H1 (cell line): ENCODE results near the gene AVPR2. TPM values are rescaled to one million over a fixed set of nuclear protein-coding genes. Genes with fewer than 3 reads are reported as not detected.

Source experiments
- CTCF ChIA-PET: fragments of 300-600 bp; sonication (Branson Sonifier 250); formaldehyde crosslinking; loops from one replicate; lab custom pipeline; 2021; ENCODE audit not compliant: partially characterized antibody; lab: Charles Lee
- POLR2A ChIA-PET: fragments of 300-600 bp; sonication (Branson Sonifier 250); formaldehyde crosslinking; loops from one replicate; lab custom pipeline; 2021; ENCODE audit warnings: inconsistent platforms; ENCODE audit not compliant: partially characterized antibody; lab: Charles Lee
- DNase-seq, 2 experiments: peaks; one replicate each; pipeline versions ENCODE4 v3.0.0 to v3.0.0-alpha.2; 2010 to 2022; ENCODE audit warnings: low spot score in 2 of 2, low read depth in 1 of 2, mixed read lengths in 1 of 2
- FAIRE-seq: peaks from 2 replicates; lab custom pipeline; 2011; peaks lifted over from hg19 to GRCh38; lab: Jason Lieb, UNC
- H2AFZ ChIP-seq: 2 replicates; pipeline ENCODE4 v1.8.1; 2012; ENCODE audit warnings: low read length, inconsistent platforms
- H2AK5ac ChIP-seq: 2 replicates; pipeline ENCODE4 v1.6.1; 2013; ENCODE audit warnings: low read depth, low read length
- H2BK120ac ChIP-seq: replicated peaks from 2 replicates; pipeline ENCODE3; 2013; ENCODE audit warnings: low read depth, low read length, inconsistent platforms
- H2BK12ac ChIP-seq: 2 replicates; pipeline ENCODE4 v1.6.1; 2013; ENCODE audit warnings: low read depth, low read length
- H2BK15ac ChIP-seq: 2 replicates; pipeline ENCODE4 v1.6.1; 2013; ENCODE audit warnings: low read length
- H2BK20ac ChIP-seq: 2 replicates; pipeline ENCODE4 v1.6.1; 2013; ENCODE audit warnings: low read length
- H2BK5ac ChIP-seq: 2 replicates; pipeline ENCODE4 v1.6.1; 2013; ENCODE audit warnings: low read depth, low read length
- H3K14ac ChIP-seq: 2 replicates; pipeline ENCODE4 v1.6.1; 2013; ENCODE audit warnings: inconsistent platforms; ENCODE audit not compliant: insufficient read length
- H3K18ac ChIP-seq: 2 replicates; pipeline ENCODE4 v1.6.1; 2013; ENCODE audit warnings: low read length; ENCODE audit errors: extremely low read depth
- H3K23ac ChIP-seq: 2 replicates; pipeline ENCODE4 v1.6.1; 2013; ENCODE audit warnings: inconsistent platforms; ENCODE audit not compliant: insufficient read length
- H3K23me2 ChIP-seq: 2 replicates; pipeline ENCODE4 v1.6.1; 2013; ENCODE audit warnings: low read depth, low read length
- H3K27ac ChIP-seq: 2 replicates; pipeline ENCODE4 v1.6.1; 2011; ENCODE audit warnings: low read depth, low read length, inconsistent platforms
- H3K27me3 ChIP-seq, 4 experiments: replicated peaks in 1 of 4; 1 replicate in 1 of 4; 2 replicates in 3 of 4; pipeline versions ENCODE4 v1.6.1 to v1.8.1; 2011 to 2013; ENCODE audit warnings: low read length in 3 of 4, mild to moderate bottlenecking in 3 of 4, inconsistent platforms in 2 of 4, mixed read lengths in 2 of 4, moderate library complexity in 1 of 4; ENCODE audit not compliant: control insufficient read depth in 3 of 4, insufficient read depth in 3 of 4; ENCODE audit errors: extremely low read depth in 1 of 4
- H3K36me3 ChIP-seq, 4 experiments: 2 replicates each; pipeline versions ENCODE4 v1.6.1 to v1.8.1; 2011 to 2013; ENCODE audit warnings: mild to moderate bottlenecking in 4 of 4, low read length in 3 of 4, moderate library complexity in 2 of 4, control low read depth in 1 of 4, inconsistent platforms in 1 of 4; ENCODE audit not compliant: insufficient read depth in 4 of 4, control insufficient read depth in 2 of 4
- H3K4ac ChIP-seq: replicated peaks from 2 replicates; pipeline ENCODE3; 2013; ENCODE audit warnings: low read length, low read depth, mixed read lengths, inconsistent platforms; ENCODE audit not compliant: insufficient read length
- H3K4me1 ChIP-seq, 4 experiments: replicated peaks in 1 of 4; 1 replicate in 1 of 4; 2 replicates in 3 of 4; pipeline versions ENCODE4 v1.6.1 to v1.8.1; 2011 to 2013; ENCODE audit warnings: low read length in 3 of 4, inconsistent platforms in 2 of 4, mixed read lengths in 1 of 4; ENCODE audit not compliant: insufficient read depth in 4 of 4, control insufficient read depth in 3 of 4
- H3K4me2 ChIP-seq, 2 experiments: 2 replicates each; pipeline versions ENCODE4 v1.6.1 to v1.8.1; 2011 to 2013; ENCODE audit warnings: low read depth in 2 of 2, low read length in 2 of 2, control low read depth in 1 of 2, inconsistent platforms in 1 of 2, mild to moderate bottlenecking in 1 of 2; ENCODE audit not compliant: insufficient read depth in 1 of 2
- H3K4me3 ChIP-seq, 4 experiments: fragments of 200-600, 300-600 bp in 1 of 4; sonication (generic), shearing (Covaris generic), sonication (Bioruptor Twin) in 1 of 4; 2 replicates each; pipeline versions ENCODE4 v1.5.1 to v1.8.1; 2011 to 2016; ENCODE audit warnings: low read length in 4 of 4, low read depth in 3 of 4, control low read depth in 2 of 4, inconsistent platforms in 2 of 4, mild to moderate bottlenecking in 2 of 4, mixed read lengths in 1 of 4, moderate library complexity in 1 of 4; ENCODE audit not compliant: insufficient read depth in 2 of 4; ENCODE audit errors: extremely low read depth in 1 of 4
- H3K56ac ChIP-seq: replicated peaks from 2 replicates; pipeline ENCODE3; 2013; ENCODE audit warnings: low read depth, mild to moderate bottlenecking, mixed read lengths, low read length, inconsistent platforms; ENCODE audit not compliant: insufficient read length
- H3K79me1 ChIP-seq: 2 replicates; pipeline ENCODE4 v1.6.1; 2013; ENCODE audit warnings: low read depth, low read length, control low read depth
- H3K79me2 ChIP-seq, 2 experiments: 2 replicates each; pipeline versions ENCODE4 v1.6.1 to v1.8.1; 2012 to 2013; ENCODE audit warnings: low read length in 2 of 2, mild to moderate bottlenecking in 2 of 2, inconsistent platforms in 1 of 2; ENCODE audit not compliant: insufficient read depth in 2 of 2, control insufficient read depth in 1 of 2
- H3K9ac ChIP-seq, 4 experiments: replicated peaks in 1 of 4; 1 replicate in 1 of 4; 2 replicates in 3 of 4; pipeline versions ENCODE4 v1.6.1 to v1.8.1; 2011 to 2013; ENCODE audit warnings: low read depth in 3 of 4, low read length in 3 of 4, control low read depth in 2 of 4, mild to moderate bottlenecking in 2 of 4, moderate library complexity in 2 of 4, inconsistent platforms in 1 of 4; ENCODE audit errors: extremely low read depth in 1 of 4
- H3K9me3 ChIP-seq, 2 experiments: 2 replicates each; pipeline versions ENCODE4 v1.6.1 to v1.8.1; 2012 to 2013; ENCODE audit warnings: mild to moderate bottlenecking in 2 of 2, moderate library complexity in 2 of 2, control low read depth in 1 of 2, inconsistent platforms in 1 of 2, low read depth in 1 of 2, low read length in 1 of 2, mixed read lengths in 1 of 2; ENCODE audit not compliant: insufficient read depth in 2 of 2
- H4K20me1 ChIP-seq, 2 experiments: replicated peaks in 1 of 2; 2 replicates each; pipeline versions ENCODE3 to v1.8.1; 2011 to 2013; ENCODE audit warnings: inconsistent platforms in 2 of 2, low read length in 2 of 2, mild to moderate bottlenecking in 1 of 2; ENCODE audit not compliant: insufficient read depth in 2 of 2, control insufficient read depth in 1 of 2
- H4K5ac ChIP-seq: 2 replicates; pipeline ENCODE4 v1.6.1; 2013; ENCODE audit warnings: low read length, low read depth, mixed read lengths, inconsistent platforms; ENCODE audit not compliant: insufficient read length
- H4K8ac ChIP-seq: 2 replicates; pipeline ENCODE4 v1.8.0; 2013; ENCODE audit warnings: mild to moderate bottlenecking, moderate library complexity, low read length, inconsistent platforms; ENCODE audit not compliant: insufficient read depth; ENCODE audit errors: extremely low read depth
- H4K91ac ChIP-seq: replicated peaks from 2 replicates; pipeline ENCODE3; 2013; ENCODE audit warnings: low read length, mixed read lengths, inconsistent platforms; ENCODE audit not compliant: insufficient read length
- CBX8 ChIP-seq: fragments of 300-800, 300-1000 bp; sonication (generic); IDR thresholded peaks from 2 replicates; pipeline ENCODE4 v1.7.1; 2016; ENCODE audit warnings: low read depth, low read length, borderline replicate concordance
- CHD1 ChIP-seq: IDR thresholded peaks from 2 replicates; pipeline ENCODE4 v1.6.1; 2012; ENCODE audit warnings: low read depth, low read length, improper control_type of control experiment
- CHD2 ChIP-seq: IDR thresholded peaks from 2 replicates; pipeline ENCODE4 v1.6.1; 2012; ENCODE audit warnings: low read length, improper control_type of control experiment
- E2F6 ChIP-seq: IDR thresholded peaks from 2 replicates; pipeline ENCODE4 v1.6.1; 2012; ENCODE audit warnings: inconsistent platforms
- FOSL1 ChIP-seq: IDR thresholded peaks from 2 replicates; pipeline ENCODE4 v1.6.1; 2011; ENCODE audit warnings: mild to moderate bottlenecking, low read depth, low read length, moderate library complexity; ENCODE audit not compliant: insufficient read depth
- HDAC6 ChIP-seq: IDR thresholded peaks from one replicate; pipeline ENCODE4 v1.7.1; 2012; ENCODE audit warnings: low read depth, mild to moderate bottlenecking, inconsistent platforms, low read length, moderate library complexity
- KDM4A ChIP-seq: IDR thresholded peaks from one replicate; pipeline ENCODE4 v1.7.1; 2012; ENCODE audit warnings: low read depth, mild to moderate bottlenecking, moderate library complexity, low read length, inconsistent platforms; ENCODE audit not compliant: severe bottlenecking
- TAF1 ChIP-seq: IDR thresholded peaks from 2 replicates; pipeline ENCODE4 v1.6.1; 2011; ENCODE audit warnings: mild to moderate bottlenecking, low read depth, low read length
- TBP ChIP-seq: IDR thresholded peaks from 2 replicates; pipeline ENCODE4 v1.6.1; 2011; ENCODE audit warnings: low read depth, low read length, improper control_type of control experiment
- WGBS, 2 experiments: shearing (Covaris generic) in 1 of 2; methylation state at CpG; one replicate each; pipeline versions ENCODE4 v1.1.6 to v1.1.7; 2013 to 2015; ENCODE audit warnings: low lambda C conversion rate in 2 of 2, mixed read lengths in 2 of 2, inconsistent platforms in 1 of 2, low coverage in 1 of 2, missing lambda C conversion rate in 1 of 2; ENCODE audit not compliant: insufficient replicate concordance in 2 of 2, insufficient coverage in 1 of 2, insufficient read length in 1 of 2; ENCODE audit errors: extremely low coverage in 1 of 2, missing lambda C conversion rate in 1 of 2; 5-methylcytosine and 5-hydroxymethylcytosine counted together
- polyA plus RNA-seq, 7 experiments: library from polyadenylated mRNA; depleted of rRNA in 3 of 7; stranded (reverse) in 5 of 7; unstranded in 2 of 7; fragments of >200 nt in 5 of 7; fragments of 200-250 nt in 2 of 7; gene quantifications; 1 replicate in 5 of 7; 2 replicates in 1 of 7; 4 replicates in 1 of 7; pipeline versions ENCODE4 v1.2.1 to v1.2.3, GENCODE V29; 2011 to 2013; ENCODE audit warnings: missing spikeins in 2 of 7, mixed read lengths in 2 of 7
- total RNA-seq: library from RNA; stranded (reverse); fragmentation: NEBNext Ultra II Directional; extraction: Animal tissue kit (Norgen Biotek cat#: 25700); gene quantifications from 2 replicates; pipeline ENCODE4 v1.2.1, GENCODE V29; 2021
- TF ChIP-seq, protein P1 (sequence below): IDR thresholded peaks from 2 replicates; pipeline ENCODE4 v1.6.1; 2011; ENCODE audit warnings: low read length, improper control_type of control experiment

Gene AVPR2
- total and polyA plus RNA-seq, 2 of the 8 experiments (the other 6 are each of a cell fraction or from before 2014, with no cell fraction given), result 0.09 TPM; not detected in 1

DNA sequence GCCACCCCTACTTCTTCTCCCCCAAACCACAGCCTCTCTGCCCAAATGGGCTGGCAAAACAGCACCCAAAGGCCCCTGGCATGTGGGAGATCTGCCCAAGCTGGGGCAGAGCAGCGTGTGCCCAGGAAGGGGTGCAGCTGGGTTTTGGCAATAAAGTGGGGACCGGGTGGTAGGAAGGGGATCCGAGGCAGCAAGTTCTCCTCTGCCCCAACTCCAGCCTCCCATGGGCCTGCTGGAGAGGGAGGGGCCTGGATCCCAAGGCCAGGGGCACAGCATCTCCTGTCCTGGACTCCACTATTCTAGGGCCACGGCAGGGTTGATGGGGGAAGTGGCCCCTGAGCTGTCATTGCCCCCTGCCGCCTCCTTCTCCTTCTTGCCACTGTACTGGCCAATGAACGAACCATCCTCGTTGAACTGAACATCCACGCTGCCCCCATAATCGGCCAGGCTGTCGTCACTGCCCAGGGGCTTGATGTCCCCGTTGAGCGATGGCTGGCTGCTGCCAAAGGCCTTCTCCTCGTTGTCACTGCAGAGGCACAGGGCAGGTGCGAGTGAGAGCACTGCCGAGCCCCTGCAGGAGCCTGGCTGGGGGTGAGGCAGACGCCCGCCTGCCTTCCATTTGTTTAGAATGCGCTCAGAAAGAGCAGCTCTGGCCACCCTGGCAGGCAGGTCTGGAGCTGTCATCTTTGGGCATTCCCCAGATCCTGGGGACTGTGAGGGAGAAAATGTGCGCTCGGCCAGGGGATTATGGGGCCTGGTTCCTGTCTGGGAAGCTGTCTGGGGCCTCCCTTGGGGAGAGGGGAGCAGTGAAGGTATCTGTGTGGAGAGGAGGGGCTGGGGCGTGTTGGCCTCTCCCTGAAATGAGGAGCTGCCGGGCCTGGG lies 41.9 kb upstream of the AVPR2 start:
- Histone ChIP-seq H2BK12ac (no peak overlapping the region), H4K8ac (no peak overlapping the region), H3K18ac (no peak overlapping the region; the same call in 1 of the 2 replicates), H3K4me2 (peak overlapping the region in 1 of 2 experiments; percentile 14; a peak in 1 of 4 replicates), H3K27ac (no peak overlapping the region), H3K56ac (no peak overlapping the region), H3K9me3 (no peaks in the 10 kb centered on the region), H3K4ac (no peak overlapping the region), H3K23me2 (no peaks in the 10 kb centered on the region), H4K20me1 (no peaks in the 10 kb centered on the region), H3K14ac (no peak overlapping the region), H3K36me3 (peaks cover 0 to 9% (median under 1%) of the 10 kb centered on the region in 4 experiments; a peak in 1 of 8 replicates), H4K5ac (no peak overlapping the region), H2BK120ac (no peak overlapping the region), H2BK15ac (no peak overlapping the region), H3K79me2 (no peaks in the 10 kb centered on the region), H3K23ac (no peak overlapping the region), H3K4me1 (peaks cover 0 to 16% (median 0%) of the 10 kb centered on the region in 4 experiments; a peak in 3 of 7 replicates), H3K27me3 (no peaks in the 10 kb centered on the region; a peak in 1 of 7 replicates), H3K79me1 (no peaks in the 10 kb centered on the region), H2BK20ac (no peak overlapping the region), H2AFZ (no peak overlapping the region), H3K9ac (no peak overlapping the region), H2BK5ac (no peak overlapping the region), H4K91ac (no peak overlapping the region), H2AK5ac (no peak overlapping the region), H3K4me3 (no peak overlapping the region)
- ChIA-PET CTCF (interaction anchor here (0.6 to 1.7 kb wide), 3 partner anchors 9 to 103 kb away, joined by 3 to 4 read pairs (median 3); no protein-coding TSS in a partner anchor), POLR2A (interaction anchor here (0.8 to 1.5 kb wide), 6 partner anchors 11 to 68 kb away, joined by 3 to 4 read pairs (median 3); partner anchors contain the start of genes IDH3G, L1CAM and SSR4)
- WGBS, 2 experiments, result 86% methylated on average over 12 of the region's 22 CpGs; no CpG with 5 or more reads in 1 of the 2 experiments
- FAIRE-seq (no peak), DNase-seq (no peak)
- TF ChIP-seq KDM4A (no peak), TAF1 (no peak), CHD2 (no peak), E2F6 (no peak), HDAC6 (no peak), CHD1 (no peak), TBP (no peak), FOSL1 (no peak), CBX8 (no peak)
- TF ChIP-seq, protein P1, sequence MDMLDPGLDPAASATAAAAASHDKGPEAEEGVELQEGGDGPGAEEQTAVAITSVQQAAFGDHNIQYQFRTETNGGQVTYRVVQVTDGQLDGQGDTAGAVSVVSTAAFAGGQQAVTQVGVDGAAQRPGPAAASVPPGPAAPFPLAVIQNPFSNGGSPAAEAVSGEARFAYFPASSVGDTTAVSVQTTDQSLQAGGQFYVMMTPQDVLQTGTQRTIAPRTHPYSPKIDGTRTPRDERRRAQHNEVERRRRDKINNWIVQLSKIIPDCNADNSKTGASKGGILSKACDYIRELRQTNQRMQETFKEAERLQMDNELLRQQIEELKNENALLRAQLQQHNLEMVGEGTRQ, result no peak
